ENCODE measurements around the gene MDH2. TPM values are rescaled to one million over a fixed set of nuclear protein-coding genes. Genes with fewer than 3 reads are reported as not detected.

Gene MDH2
- total and polyA plus RNA-seq, 2 experiments from 2014 or later = 150 to 180 TPM

- no peaks in the 10 kb centered on the region for H3K36me3 ChIP-seq (ENCODE audit: insufficient read depth)
- no peak overlapping the region for H2AFZ ChIP-seq
- no peak overlapping the region for H3K27ac Mint-ChIP-seq
- H3K4me3 ChIP-seq = no peak overlapping the region
- no peaks in the 10 kb centered on the region for H3K36me3 Mint-ChIP-seq (ENCODE audit: low read depth)
- H3K27me3 Mint-ChIP-seq (ENCODE audit: insufficient read depth, low read depth, poor library complexity) = peaks cover 6% of the 10 kb centered on the region
- no peak overlapping the region for H3K27ac ChIP-seq (ENCODE audit: low read depth)
- DNase-seq (ENCODE audit: low spot score) = no peak
- no peak for ATAC-seq
- no peaks in the 10 kb centered on the region for H3K9me2 ChIP-seq (ENCODE audit: insufficient read depth)
- no peaks in the 10 kb centered on the region for H3K27me3 ChIP-seq (ENCODE audit: insufficient read depth)
- no peak for TF ChIP-seq STAT1 (IDR thresholded peaks at IDR 0.05; ENCODE audit: unreplicated experiment)
- no peak for TF ChIP-seq CREB1 (CRISPR knock-in tag; IDR thresholded peaks at IDR 0.05; ENCODE audit: low read depth)
- TF ChIP-seq ZNF462 (CRISPR knock-in tag; IDR thresholded peaks at IDR 0.05) = no peak
- TF ChIP-seq EZH2 (IDR thresholded peaks at IDR 0.05; ENCODE audit: low read depth, unreplicated experiment) = no peak
- TF ChIP-seq REST (IDR thresholded peaks at IDR 0.05; ENCODE audit: unreplicated experiment) = no peak
- no peak for TF ChIP-seq NANOG (IDR thresholded peaks at IDR 0.05; ENCODE audit: borderline replicate concordance)
- no peak for TF ChIP-seq JUNB (IDR thresholded peaks at IDR 0.05; ENCODE audit: unreplicated experiment)
- TF ChIP-seq ZNF114 (CRISPR knock-in tag; IDR thresholded peaks at IDR 0.05) = no peak
- TF ChIP-seq ETS1 (IDR thresholded peaks at IDR 0.05) = no peak
- no peak for TF ChIP-seq POLR2AphosphoS5 (IDR thresholded peaks at IDR 0.05; ENCODE audit: low read depth)
- no peak for TF ChIP-seq CTCF (conservative IDR thresholded peaks at IDR 0.05; ENCODE audit: low read depth in 2 of 2)
- TF ChIP-seq ZNF331 (CRISPR knock-in tag; IDR thresholded peaks at IDR 0.05; ENCODE audit: low read depth) = no peak
- TF ChIP-seq EZH2phosphoT487 (IDR thresholded peaks at IDR 0.05; ENCODE audit: unreplicated experiment) = no peak
- H3K4me1 Mint-ChIP-seq = no peaks in the 10 kb centered on the region
- H4K20me1 ChIP-seq (replicated peaks; ENCODE audit: insufficient read depth) = no peaks in the 10 kb centered on the region
- no peaks in the 10 kb centered on the region for H3F3A ChIP-seq (replicated peaks; ENCODE audit: low read depth)
- H3K4me3 Mint-ChIP-seq = no peak overlapping the region
- no peaks in the 10 kb centered on the region for H3K79me2 ChIP-seq (replicated peaks; ENCODE audit: insufficient read depth)
- no peak overlapping the region for H3K4me2 ChIP-seq
- H3K4me1 ChIP-seq (ENCODE audit: insufficient read depth) = no peaks in the 10 kb centered on the region
- H3K9me3 Mint-ChIP-seq = no peaks in the 10 kb centered on the region
Measured at GRCh38 chr7:76091506-76091905, 43.6 kb downstream of the MDH2 start.
